Central memory CD4-positive, alpha-beta T cell (primary cell): ENCODE data around the gene SH2D2A.

ENCODE experiments used
- DNase-seq: peaks from one replicate; pipeline ENCODE4 v3.0.0; 2022

Gene SH2D2A

DNA sequence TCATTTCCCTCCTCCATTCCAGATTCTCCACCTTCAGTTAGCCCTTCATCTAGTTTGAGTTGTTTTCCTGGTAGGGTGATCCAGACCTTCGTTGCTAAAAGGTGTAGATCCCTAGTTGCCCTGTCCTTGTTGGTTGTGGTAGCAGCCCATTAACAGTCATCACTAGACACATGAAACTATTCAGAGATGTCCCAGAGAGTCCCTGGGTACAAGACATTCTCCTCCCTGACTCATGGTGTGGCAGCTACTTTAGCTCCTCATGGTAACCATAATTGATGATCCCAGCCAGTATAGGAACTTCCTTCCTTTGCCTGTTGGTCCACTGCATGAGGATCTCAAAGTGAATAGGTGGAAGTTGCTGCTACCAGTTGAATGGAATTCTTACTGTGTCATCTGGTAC lies 6.0 kb upstream of the SH2D2A start:
- no peak for DNase-seq

- DNase-seq, result no peak
Observed at GRCh38 chr1:156821801-156822200, 5.2 kb upstream of the SH2D2A start.

- peak; percentile 27 for DNase-seq
Observed at GRCh38 chr1:156815961-156816422, 656 bp downstream of the SH2D2A start.

GRCh38 chr1:156815307-156815826 lies 1.3 kb downstream of the SH2D2A start:
- no peak for DNase-seq

- peak; percentile 33 for DNase-seq
Observed at GRCh38 chr1:156814571-156815260, 1.9 kb downstream of the SH2D2A start.

- DNase-seq, result peak; percentile 79
Observed at GRCh38 chr1:156813750-156814570, 2.7 kb downstream of the SH2D2A start.

DNA sequence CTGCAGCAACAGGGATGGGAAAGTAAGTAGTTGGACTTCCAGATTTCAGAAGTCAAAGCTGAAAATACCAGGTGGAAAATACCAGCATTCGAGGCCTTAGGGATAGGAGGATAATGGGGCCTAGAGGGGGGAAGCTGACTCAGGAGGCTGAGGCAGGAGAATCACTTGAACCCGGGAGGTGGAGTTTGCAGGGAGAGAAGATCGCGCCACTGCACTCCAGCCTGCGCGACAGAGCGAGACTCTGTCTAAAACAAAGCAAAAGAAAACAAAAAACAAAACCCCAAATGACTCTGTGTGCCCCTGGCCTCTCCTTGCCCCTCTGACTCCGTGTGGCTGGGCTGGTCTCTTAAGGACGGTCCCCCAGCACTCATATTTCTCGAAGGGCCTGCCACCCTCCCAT lies 3.4 kb downstream of the SH2D2A start:
- no peak for DNase-seq

DNA sequence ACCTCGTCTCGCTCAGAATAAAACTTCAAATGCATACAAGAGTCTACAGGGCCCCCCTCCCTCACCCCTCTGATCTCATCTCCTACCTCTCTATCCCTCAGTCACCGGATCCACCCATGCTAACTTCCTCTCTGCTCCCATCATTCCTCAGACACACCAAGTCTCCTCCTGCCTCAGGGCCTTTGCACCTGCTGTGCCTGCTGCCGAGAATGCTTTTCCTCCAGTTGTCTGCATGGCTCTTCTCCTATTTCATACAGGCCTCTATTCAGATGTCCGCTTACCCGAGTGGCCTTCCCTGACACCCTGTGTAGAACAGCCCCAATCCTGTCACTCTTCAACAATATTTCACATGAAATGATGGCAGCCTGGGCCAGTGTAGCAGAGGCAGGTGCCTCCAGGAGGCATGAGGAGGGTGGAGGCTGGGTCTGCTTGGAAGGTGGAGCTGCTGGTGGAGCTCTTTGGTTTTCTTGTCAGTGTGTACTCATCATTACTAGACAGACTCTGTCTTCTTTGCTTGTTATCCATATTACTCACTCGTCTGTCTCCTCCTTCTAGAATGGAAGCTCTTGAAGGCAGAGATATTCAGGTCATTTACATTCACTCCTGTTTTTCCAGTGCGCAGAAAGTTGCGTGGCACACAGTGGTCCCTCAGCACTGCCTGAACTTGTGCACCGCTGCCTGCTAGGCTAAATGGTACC lies 4.2 kb downstream of the SH2D2A start:
- no peak for DNase-seq

DNA sequence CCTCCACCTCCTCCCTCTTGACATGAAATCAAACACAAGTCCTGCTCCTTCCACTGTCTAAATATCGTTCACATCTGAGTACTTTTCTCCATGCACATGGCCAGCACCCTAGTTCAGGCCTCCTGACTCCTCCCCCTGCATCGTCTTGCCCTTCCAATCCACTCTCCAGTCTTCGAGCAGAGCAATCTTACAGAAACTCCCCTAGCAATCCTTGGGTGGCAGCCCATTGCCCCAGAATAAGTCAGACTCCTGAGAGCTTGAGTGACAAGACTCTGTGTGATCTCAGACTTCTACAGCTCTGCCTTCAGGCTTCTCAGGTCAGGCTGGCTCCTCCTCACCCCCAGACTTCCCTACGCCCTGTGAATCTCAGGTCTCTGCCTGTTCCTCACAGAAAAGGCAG lies 5.5 kb downstream of the SH2D2A start:
- no peak for DNase-seq

GRCh38 chr1:156809711-156810366 lies 6.8 kb downstream of the SH2D2A start:
- no peak for DNase-seq

- DNase-seq, result no peak
Observed at GRCh38 chr1:156809281-156809680, 7.4 kb downstream of the SH2D2A start.

GRCh38 chr1:156808186-156809030 lies 8.2 kb downstream of the SH2D2A start:
- no peak for DNase-seq

GRCh38 chr1:156807627-156808026 lies 9.0 kb downstream of the SH2D2A start:
- DNase-seq, result no peak

DNA sequence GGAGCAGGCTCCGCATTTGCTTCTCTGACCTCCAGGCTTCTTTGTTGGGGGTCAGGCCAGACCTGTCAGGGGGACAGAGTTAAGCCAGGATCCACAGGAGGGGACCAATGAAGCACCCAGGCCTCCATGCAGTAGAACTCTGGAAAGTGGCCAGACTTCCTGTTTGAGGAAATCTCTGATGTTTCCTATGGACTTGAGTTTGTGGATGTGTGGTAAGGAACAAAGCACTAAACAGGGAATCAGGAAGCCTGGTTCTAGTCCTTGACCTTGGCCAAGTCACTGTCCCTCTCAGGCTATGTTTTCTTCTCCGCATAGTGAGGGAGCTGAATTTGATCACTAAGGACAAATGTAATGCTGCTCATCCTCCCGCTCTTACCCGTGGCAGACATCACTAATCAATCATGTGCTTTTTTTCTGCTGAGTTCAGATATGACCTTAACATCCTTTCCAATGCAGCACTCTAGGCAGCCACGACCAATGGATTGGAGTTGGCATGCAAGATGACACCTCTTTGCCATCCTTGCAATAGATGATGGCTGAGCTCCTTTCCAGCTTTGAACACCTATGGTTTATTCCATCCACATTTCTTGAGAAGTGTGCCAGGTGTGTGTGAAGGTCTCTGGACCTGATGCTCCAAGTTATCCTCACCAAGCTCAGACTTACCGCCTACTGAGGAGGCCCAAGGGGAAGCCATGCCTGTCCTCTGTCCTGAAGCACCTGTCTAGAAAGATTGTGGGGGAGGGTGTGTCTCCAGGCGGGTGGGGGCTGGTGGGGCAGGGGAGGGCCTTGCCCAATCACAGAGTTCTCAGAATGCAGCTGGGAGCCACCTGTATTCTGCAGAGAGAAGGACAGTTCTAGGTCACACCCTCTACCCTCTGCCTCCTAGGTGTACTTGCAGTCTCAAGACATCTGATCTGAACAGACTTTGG lies 9.9 kb downstream of the SH2D2A start:
- no peak for DNase-seq

- DNase-seq, result no peak
Observed at GRCh38 chr1:156805766-156806511, 10.7 kb downstream of the SH2D2A start.

- DNase-seq, result no peak
Observed at GRCh38 chr1:156804572-156805243, 11.9 kb downstream of the SH2D2A start.

DNA sequence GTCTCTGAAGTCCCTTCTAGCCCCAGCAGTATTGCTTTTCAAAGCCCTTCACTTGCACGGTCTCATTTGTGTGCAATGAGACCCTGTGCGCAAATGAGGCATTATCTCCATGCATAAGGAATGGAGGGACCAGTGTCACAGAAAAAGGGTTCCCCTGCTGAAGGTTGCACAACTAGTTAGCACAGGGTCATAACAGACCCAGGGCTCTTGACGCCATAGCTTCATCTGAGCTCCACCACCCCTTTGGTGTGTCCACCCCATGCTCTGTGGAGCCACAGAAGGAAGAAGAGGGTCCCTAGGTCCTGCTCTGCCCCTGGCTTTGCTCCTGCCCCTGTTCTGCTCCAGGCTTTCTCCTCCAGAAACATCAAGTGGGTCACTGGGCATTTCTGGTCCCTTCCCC lies 12.6 kb downstream of the SH2D2A start:
- no peak for DNase-seq

DNA sequence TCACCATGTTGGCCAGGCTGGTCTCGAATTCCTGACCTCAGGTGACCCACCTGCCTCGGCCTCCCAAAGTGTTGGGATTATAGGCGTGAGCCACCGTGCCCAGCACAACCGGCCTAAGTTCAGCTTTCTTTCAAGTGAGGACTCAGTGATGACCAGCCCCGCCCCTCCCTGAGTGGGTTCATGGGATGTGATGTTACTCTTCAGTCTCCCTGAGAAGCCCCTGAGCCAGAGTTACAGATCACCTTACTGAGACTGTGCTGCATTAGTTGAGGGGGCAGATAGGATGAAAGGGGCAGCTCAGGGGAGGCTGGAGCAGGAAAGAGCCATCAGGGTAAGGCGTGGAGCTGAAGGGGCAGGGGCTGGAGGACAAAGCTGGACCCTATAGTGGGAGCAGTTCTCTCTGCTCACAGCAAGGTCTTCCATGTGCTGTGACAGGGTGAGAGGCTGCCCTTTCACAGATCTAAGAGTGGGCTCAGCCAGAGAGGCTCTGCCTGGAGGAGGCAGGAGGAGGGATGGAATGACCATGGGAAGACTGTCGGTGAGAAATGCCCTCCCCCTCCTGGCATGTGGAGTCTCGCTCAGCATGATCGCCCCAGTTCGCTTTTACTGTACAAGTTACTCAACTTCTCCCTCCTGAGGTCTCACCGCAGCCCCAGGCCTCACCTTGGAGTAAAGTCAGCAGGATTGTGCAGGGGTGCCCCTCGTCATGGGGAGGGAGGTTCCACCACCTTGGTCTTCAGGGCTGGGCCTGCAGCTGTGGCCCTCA lies 13.4 kb downstream of the SH2D2A start:
- DNase-seq, result no peak
